Subcutaneous abdominal adipose tissue (tissue), 5 donors: ENCODE results near the gene SLC30A2.

Experiments
- H3K27ac ChIP-seq: one replicate; pipeline ENCODE4 v1.7.0; 2013; ENCODE audit warnings: low read depth, mild to moderate bottlenecking, inconsistent platforms, low read length, moderate library complexity
- H3K27me3 ChIP-seq, 5 donors: one replicate each; pipeline ENCODE4 v1.7.0; 2013; ENCODE audit warnings: low read length in 5 of 5, inconsistent platforms in 1 of 5; ENCODE audit not compliant: control insufficient read depth in 5 of 5, insufficient read depth in 4 of 5
- H3K36me3 ChIP-seq, 5 donors: one replicate each; pipeline ENCODE4 v1.7.0; 2013; ENCODE audit warnings: low read length in 5 of 5; ENCODE audit not compliant: control insufficient read depth in 5 of 5, insufficient read depth in 5 of 5
- H3K4me1 ChIP-seq, 5 donors: one replicate each; pipeline ENCODE4 v1.7.0; 2013; ENCODE audit warnings: low read length in 5 of 5, mild to moderate bottlenecking in 3 of 5, moderate library complexity in 1 of 5; ENCODE audit not compliant: control insufficient read depth in 5 of 5, insufficient read depth in 5 of 5
- H3K4me3 ChIP-seq, 5 donors: one replicate each; pipeline ENCODE4 v1.7.0; 2013; ENCODE audit warnings: low read length in 5 of 5, low read depth in 1 of 5
- H3K9ac ChIP-seq, 5 donors: one replicate each; pipeline ENCODE4 v1.7.0; 2013; ENCODE audit warnings: low read length in 5 of 5, mild to moderate bottlenecking in 4 of 5, moderate library complexity in 3 of 5
- H3K9me3 ChIP-seq, 5 donors: one replicate each; pipeline ENCODE4 v1.7.0; 2013; ENCODE audit warnings: low read length in 5 of 5; ENCODE audit not compliant: control insufficient read depth in 5 of 5
- donor health status: healthy.
- donor health status: healthy.
- donor health status: healthy.
- donor health status: healthy.
- donor health status: healthy.

The SLC30A2 gene

DNA sequence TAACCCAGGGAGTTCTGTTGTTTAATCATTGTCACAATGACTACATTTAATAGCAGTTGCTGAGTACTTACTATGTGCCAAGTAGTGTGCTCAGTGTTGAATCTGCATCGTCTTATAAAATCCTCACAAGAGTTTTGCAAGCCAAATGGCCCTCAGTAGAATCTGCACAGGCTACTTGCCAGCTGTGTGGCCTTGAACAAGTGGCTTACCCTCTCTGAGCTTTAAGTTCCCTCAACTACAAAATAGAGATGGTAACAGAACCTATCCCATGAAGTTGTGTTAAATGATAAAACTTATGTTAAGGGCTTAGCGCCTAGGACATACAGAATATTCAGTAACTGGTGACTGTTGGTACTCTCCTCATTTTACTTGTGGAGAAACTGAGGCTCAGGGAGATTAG is 9.1 kb upstream of the SLC30A2 start:
- no peaks in the 10 kb centered on the region for H3K36me3 ChIP-seq
- no peaks in the 10 kb centered on the region for H3K9me3 ChIP-seq
- peaks cover 0 to 6% (median 0%) of the 10 kb centered on the region in 5 donors for H3K4me1 ChIP-seq
- H3K4me3 ChIP-seq = no peak overlapping the region
- H3K27me3 ChIP-seq = peaks cover 7 to 21% (median 17%) of the 10 kb centered on the region in 5 donors
- H3K27ac ChIP-seq = no peak overlapping the region
- no peak overlapping the region for H3K9ac ChIP-seq

GRCh38 chr1:26053718-26054560 is 8.0 kb upstream of the SLC30A2 start:
- no peak overlapping the region for H3K9ac ChIP-seq
- no peaks in the 10 kb centered on the region for H3K36me3 ChIP-seq
- no peaks in the 10 kb centered on the region for H3K9me3 ChIP-seq
- no peak overlapping the region for H3K4me3 ChIP-seq
- peaks cover 0 to 6% (median 0%) of the 10 kb centered on the region in 5 donors for H3K4me1 ChIP-seq
- no peak overlapping the region for H3K27ac ChIP-seq
- H3K27me3 ChIP-seq = peaks cover 10 to 24% (median 18%) of the 10 kb centered on the region in 5 donors

GRCh38 chr1:26050248-26050640 is 4.3 kb upstream of the SLC30A2 start:
- Histone ChIP-seq H3K4me3 (no peak overlapping the region), H3K36me3 (no peaks in the 10 kb centered on the region), H3K27ac (no peak overlapping the region), H3K27me3 (peaks cover 29 to 40% (median 39%) of the 10 kb centered on the region in 5 donors), H3K4me1 (peaks cover 0 to 18% (median 3%) of the 10 kb centered on the region in 5 donors), H3K9ac (no peak overlapping the region), H3K9me3 (no peaks in the 10 kb centered on the region)

GRCh38 chr1:26049531-26050247 is 3.8 kb upstream of the SLC30A2 start:
- Histone ChIP-seq H3K36me3 (no peaks in the 10 kb centered on the region), H3K27ac (no peak overlapping the region), H3K27me3 (peaks cover 35 to 44% (median 42%) of the 10 kb centered on the region in 5 donors), H3K4me1 (peaks cover 0 to 18% (median 3%) of the 10 kb centered on the region in 5 donors), H3K4me3 (no peak overlapping the region), H3K9ac (no peak overlapping the region), H3K9me3 (no peaks in the 10 kb centered on the region)

DNA sequence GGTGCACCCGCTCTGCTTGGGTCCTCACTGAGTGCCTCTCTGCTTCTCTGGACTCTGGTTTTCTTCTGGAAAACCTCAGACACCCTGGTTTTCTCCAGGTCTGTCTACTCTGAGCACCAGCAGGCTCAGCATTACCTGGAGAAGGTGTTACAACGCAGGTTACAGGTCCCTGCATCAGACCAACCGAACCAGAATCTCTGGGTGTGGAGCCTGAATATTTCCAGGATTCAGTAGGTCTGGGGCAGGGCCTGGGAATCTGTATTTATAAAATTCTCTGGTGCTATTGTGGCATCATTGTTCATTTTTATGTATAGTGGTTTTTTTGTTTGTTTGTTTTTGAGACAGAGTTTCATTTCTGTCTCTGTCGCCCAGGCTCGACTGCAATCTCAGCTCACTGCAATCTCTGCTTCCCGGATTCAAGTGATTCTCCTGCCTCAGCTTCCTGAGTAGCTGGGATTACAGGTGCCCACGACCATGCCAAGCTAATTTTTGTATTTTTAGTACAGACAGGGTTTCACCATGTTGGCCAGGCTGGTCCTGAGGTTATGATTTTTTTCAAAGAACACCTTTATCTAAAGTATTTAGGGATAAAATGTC is 1.5 kb upstream of the SLC30A2 start:
- Histone ChIP-seq H3K4me1 (peaks cover 0 to 12% (median 3%) of the 10 kb centered on the region in 5 donors), H3K9me3 (no peaks in the 10 kb centered on the region), H3K4me3 (no peak overlapping the region), H3K9ac (no peak overlapping the region), H3K36me3 (no peaks in the 10 kb centered on the region), H3K27me3 (peaks cover 34 to 52% (median 48%) of the 10 kb centered on the region in 5 donors), H3K27ac (no peak overlapping the region)

- Histone ChIP-seq H3K27ac (no peak overlapping the region), H3K27me3 (peaks cover 38 to 59% (median 56%) of the 10 kb centered on the region in 5 donors), H3K4me3 (peak overlapping the region in 1 of 5 donors; percentile 5), H3K9me3 (no peaks in the 10 kb centered on the region), H3K9ac (no peak overlapping the region), H3K4me1 (peaks cover 0 to 12% (median 3%) of the 10 kb centered on the region in 5 donors), H3K36me3 (no peaks in the 10 kb centered on the region)
Observed at GRCh38 chr1:26046246-26047095, 553 bp upstream of the SLC30A2 start.

DNA sequence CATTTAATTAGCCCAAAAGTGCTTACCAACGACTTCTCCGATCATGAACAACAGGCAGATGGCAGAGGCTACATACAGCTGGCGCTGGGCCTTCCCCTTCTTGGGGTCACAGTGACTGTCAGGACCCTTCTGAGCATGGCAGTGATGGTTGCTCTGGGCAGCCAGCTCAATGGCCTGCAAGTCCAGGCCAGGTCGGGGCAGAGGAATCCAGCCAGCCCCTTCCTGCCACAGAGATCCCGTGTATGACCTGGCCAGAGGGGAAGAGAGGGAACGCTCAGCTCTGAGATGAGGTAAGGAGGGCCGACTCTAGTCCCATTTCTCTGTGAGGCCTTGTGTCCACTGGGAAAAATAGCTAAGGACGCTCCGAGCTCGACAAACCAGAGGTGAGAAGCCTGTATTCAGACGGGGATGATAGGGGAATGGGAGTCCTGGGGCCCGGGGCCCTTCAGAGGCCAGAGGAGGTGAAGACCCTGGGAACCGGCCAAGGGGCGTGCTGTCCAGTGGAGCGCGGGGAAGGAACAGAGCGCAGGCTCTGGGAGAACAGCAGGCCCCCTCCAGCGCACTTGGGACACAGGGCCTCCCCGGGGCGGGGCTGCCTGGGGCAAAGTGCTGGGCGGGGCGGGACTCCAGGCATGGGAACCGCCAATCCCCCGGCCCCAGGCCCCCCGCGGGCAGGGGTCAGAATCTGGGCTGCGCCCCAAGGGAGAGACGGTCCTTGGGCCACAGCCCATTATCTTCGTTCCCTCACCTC is 772 bp downstream of the SLC30A2 start:
- H3K4me1 ChIP-seq = peaks cover 0 to 12% (median 3%) of the 10 kb centered on the region in 5 donors
- H3K9me3 ChIP-seq = no peaks in the 10 kb centered on the region
- H3K4me3 ChIP-seq = no peak overlapping the region
- no peak overlapping the region for H3K27ac ChIP-seq
- no peak overlapping the region for H3K9ac ChIP-seq
- peaks cover 38 to 63% (median 58%) of the 10 kb centered on the region in 5 donors for H3K27me3 ChIP-seq
- H3K36me3 ChIP-seq = no peaks in the 10 kb centered on the region

DNA sequence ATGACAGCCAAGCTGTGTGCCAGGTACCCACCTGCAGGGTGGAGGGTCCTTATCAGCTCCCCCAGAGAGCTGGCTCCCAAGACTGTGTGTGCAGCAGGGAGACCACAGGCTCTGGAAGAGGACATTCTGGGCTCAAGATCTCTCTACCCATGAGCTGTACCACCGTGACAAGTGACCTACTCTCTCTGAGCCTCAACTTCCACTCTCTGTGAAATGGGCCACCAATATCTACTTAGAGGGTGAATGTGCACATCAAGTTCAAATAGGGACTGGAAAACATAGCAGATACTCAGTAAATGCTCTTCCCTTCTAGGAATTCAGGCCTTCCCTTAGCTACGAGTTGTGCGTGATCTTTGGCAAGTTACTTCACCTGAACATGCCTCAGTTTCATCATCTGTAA is 1.5 kb downstream of the SLC30A2 start:
- H3K4me1 ChIP-seq = peaks cover 0 to 12% (median 3%) of the 10 kb centered on the region in 5 donors
- H3K27ac ChIP-seq = no peak overlapping the region
- peaks cover 36 to 61% (median 57%) of the 10 kb centered on the region in 5 donors for H3K27me3 ChIP-seq
- H3K9me3 ChIP-seq = no peaks in the 10 kb centered on the region
- H3K4me3 ChIP-seq = no peak overlapping the region
- no peaks in the 10 kb centered on the region for H3K36me3 ChIP-seq
- no peak overlapping the region for H3K9ac ChIP-seq

DNA sequence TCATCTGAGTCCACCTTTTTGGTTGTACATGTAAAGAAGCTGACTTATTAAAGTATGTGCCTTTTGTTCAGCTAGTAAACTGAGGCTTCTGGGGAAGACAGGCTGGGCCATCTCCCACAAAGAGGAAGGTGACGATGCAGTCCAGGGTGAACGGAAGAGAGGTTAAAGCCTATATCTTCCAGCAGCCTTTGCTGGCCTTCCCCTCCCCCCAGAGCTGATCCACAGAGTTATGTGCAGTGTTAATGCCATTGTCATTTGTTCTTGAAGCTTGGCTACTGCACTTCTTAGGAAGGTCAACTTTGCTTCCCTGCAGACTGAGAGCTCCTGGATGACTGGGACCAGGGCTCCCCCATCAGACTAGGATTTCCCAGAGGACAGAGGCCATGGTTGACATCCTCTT is 2.2 kb downstream of the SLC30A2 start:
- Histone ChIP-seq H3K9ac (no peak overlapping the region), H3K27ac (no peak overlapping the region), H3K4me3 (no peak overlapping the region), H3K36me3 (no peaks in the 10 kb centered on the region), H3K9me3 (no peaks in the 10 kb centered on the region), H3K27me3 (peaks cover 35 to 60% (median 54%) of the 10 kb centered on the region in 5 donors), H3K4me1 (peaks cover 0 to 12% (median 3%) of the 10 kb centered on the region in 5 donors)
